Ishikawa (cell line): Measurements from ENCODE around the gene GPR39.

Source experiments
- CEBPB ChIP-seq: IDR thresholded peaks from 2 replicates; pipeline ENCODE4 v1.6.1; 2012
- CREB1 ChIP-seq: IDR thresholded peaks from 2 replicates; pipeline ENCODE4 v1.6.1; 2012; ENCODE audit warnings: low read depth
- EGR1 ChIP-seq: IDR thresholded peaks from 2 replicates; pipeline ENCODE4 v1.6.1; 2012
- EP300 ChIP-seq: IDR thresholded peaks from 2 replicates; pipeline ENCODE4 v1.6.1; 2012; ENCODE audit warnings: borderline replicate concordance
- FOXM1 ChIP-seq: IDR thresholded peaks from 2 replicates; pipeline ENCODE4 v1.6.1; 2012; ENCODE audit warnings: low read depth, borderline replicate concordance
- MAX ChIP-seq: IDR thresholded peaks from 2 replicates; pipeline ENCODE4 v1.6.1; 2012
- NFIC ChIP-seq: IDR thresholded peaks from 2 replicates; pipeline ENCODE4 v1.6.1; 2012
- RAD21 ChIP-seq: IDR thresholded peaks from 2 replicates; pipeline ENCODE4 v1.6.1; 2012; ENCODE audit warnings: low read depth
- REST ChIP-seq: IDR thresholded peaks from 2 replicates; pipeline ENCODE4 v1.6.1; 2012; ENCODE audit warnings: low read depth, mild to moderate bottlenecking
- TAF1 ChIP-seq: IDR thresholded peaks from 2 replicates; pipeline ENCODE4 v1.6.1; 2012; ENCODE audit warnings: low read depth, mild to moderate bottlenecking
- TCF12 ChIP-seq: IDR thresholded peaks from 2 replicates; pipeline ENCODE4 v1.6.1; 2012; ENCODE audit warnings: low read depth
- TEAD4 ChIP-seq: IDR thresholded peaks from 2 replicates; pipeline ENCODE4 v1.6.1; 2012
- USF1 ChIP-seq: IDR thresholded peaks from 2 replicates; pipeline ENCODE4 v1.6.1; 2012
- YY1 ChIP-seq: IDR thresholded peaks from 2 replicates; pipeline ENCODE4 v1.6.1; 2012; ENCODE audit warnings: low read depth
- ZBTB7A ChIP-seq: IDR thresholded peaks from 2 replicates; pipeline ENCODE4 v1.6.1; 2012; ENCODE audit warnings: low read depth

Gene GPR39

GRCh38 chr2:132549935-132550670 lies 133.5 kb downstream of the GPR39 start:
- TF ChIP-seq ZBTB7A, result no peak
- TF ChIP-seq FOXM1, result no peak
- no peak for TF ChIP-seq MAX

GRCh38 chr2:132550946-132551345 lies 134.3 kb downstream of the GPR39 start:
- TF ChIP-seq YY1 (no peak), ZBTB7A (no peak), FOXM1 (no peak), EGR1 (no peak), MAX (no peak), CEBPB (no peak)

- TF ChIP-seq NFIC (no peak), TEAD4 (no peak), EGR1 (no peak), EP300 (no peak), ZBTB7A (no peak), MAX (no peak), CEBPB (no peak), RAD21 (no peak), YY1 (no peak), REST (no peak), TCF12 (no peak), FOXM1 (no peak), USF1 (no peak)
Observed at GRCh38 chr2:132557694-132558093, 141.1 kb downstream of the GPR39 start.

- TF ChIP-seq ZBTB7A (no peak), USF1 (no peak), CEBPB (no peak), EP300 (no peak), TCF12 (no peak)
Observed at GRCh38 chr2:132559326-132559725, 142.7 kb downstream of the GPR39 start.

- TF ChIP-seq MAX, result no peak
- no peak for TF ChIP-seq FOXM1
- no peak for TF ChIP-seq CREB1
- no peak for TF ChIP-seq RAD21
- no peak for TF ChIP-seq TAF1
- no peak for TF ChIP-seq YY1
- no peak for TF ChIP-seq EP300
- TF ChIP-seq ZBTB7A, result no peak
- TF ChIP-seq REST, result no peak
Observed at GRCh38 chr2:132559921-132560320, 143.3 kb downstream of the GPR39 start.

GRCh38 chr2:132560562-132560961 lies 144.0 kb downstream of the GPR39 start:
- no peak for TF ChIP-seq TCF12
- TF ChIP-seq EGR1, result no peak
- no peak for TF ChIP-seq YY1
- no peak for TF ChIP-seq REST
- no peak for TF ChIP-seq CREB1
- TF ChIP-seq TEAD4, result no peak
- TF ChIP-seq NFIC, result no peak
- TF ChIP-seq ZBTB7A, result no peak
- TF ChIP-seq USF1, result no peak
- no peak for TF ChIP-seq CEBPB
- TF ChIP-seq MAX, result no peak
- TF ChIP-seq EP300, result no peak
- TF ChIP-seq RAD21, result no peak
- TF ChIP-seq TAF1, result no peak
- TF ChIP-seq FOXM1, result no peak
